SW480 (cell line): ENCODE measurements around the gene FXYD5.

Experiments
- DNase-seq: peaks from one replicate; pipeline ENCODE4 v3.0.0-alpha.2; 2016; ENCODE audit warnings: low spot score

FXYD5 gene

GRCh38 chr19:35216016-35216832 lies 61.7 kb downstream of the FXYD5 start:
- DNase-seq: no peak

GRCh38 chr19:35216833-35217648 lies 62.5 kb downstream of the FXYD5 start:
- DNase-seq: no peak

- no peak for DNase-seq
These were observed 63.1 kb downstream of the FXYD5 start for GRCh38 chr19:35217649-35217990.

GRCh38 chr19:35219008-35219407 lies 64.5 kb downstream of the FXYD5 start:
- no peak for DNase-seq
